Muscle of back (tissue), 11 donors: ENCODE results near the gene FAM13A. TPM values are rescaled to one million over a fixed set of nuclear protein-coding genes. Genes with fewer than 3 reads are reported as not detected.
"Not testable (repeated sequence)": the region's sequence is repeated elsewhere in the genome, so short reads cannot be mapped to it uniquely, and the experiment has no call there.

Experiments used
- DNase-seq, 3 donors: peaks; one replicate each; pipeline versions ENCODE4 v3.0.0 to v3.0.0-alpha.2; 2013
- polyA plus RNA-seq, 10 donors: library from polyadenylated mRNA; unstranded; fragments of 120-200 nt; gene quantifications; one replicate each; pipeline ENCODE4 v1.2.1, GENCODE V29; 2013; ENCODE audit not compliant: insufficient read length in 10 of 10

Gene FAM13A
- polyA plus RNA-seq, 10 donors, result 22.5 to 41.7 (median 31.6) TPM

GRCh38 chr4:89044147-89044900 is 12.7 kb downstream of the FAM13A start:
- no peak for DNase-seq

- DNase-seq, result no peak
Measured at GRCh38 chr4:89042055-89042454, 14.9 kb downstream of the FAM13A start.

- DNase-seq, result no peak
Measured at GRCh38 chr4:89039730-89040338, 17.2 kb downstream of the FAM13A start.

GRCh38 chr4:89036535-89036934 is 20.4 kb downstream of the FAM13A start:
- DNase-seq, result no peak

- no peak for DNase-seq
Measured at GRCh38 chr4:89031272-89031671, 25.7 kb downstream of the FAM13A start.

GRCh38 chr4:89029591-89029990 is 27.4 kb downstream of the FAM13A start:
- no peak for DNase-seq

- no peak for DNase-seq
Measured at GRCh38 chr4:89026542-89026941, 30.4 kb downstream of the FAM13A start.

GRCh38 chr4:89024051-89024675 is 32.8 kb downstream of the FAM13A start:
- DNase-seq, result peak; percentile 70 to 86 (median 81)

GRCh38 chr4:89023140-89023539 is 33.8 kb downstream of the FAM13A start:
- no peak for DNase-seq

GRCh38 chr4:89022426-89023128 is 34.4 kb downstream of the FAM13A start:
- no peak for DNase-seq

- DNase-seq, result no peak
Measured at GRCh38 chr4:89021684-89022083, 35.3 kb downstream of the FAM13A start.

GRCh38 chr4:89021062-89021461 is 35.9 kb downstream of the FAM13A start:
- DNase-seq, result no peak

GRCh38 chr4:89014897-89015296 is 42.1 kb downstream of the FAM13A start:
- DNase-seq, result not testable (repeated sequence)

GRCh38 chr4:89009761-89010369 is 47.1 kb downstream of the FAM13A start:
- DNase-seq, result no peak

- no peak for DNase-seq
Measured at GRCh38 chr4:89009115-89009514, 47.9 kb downstream of the FAM13A start.

- DNase-seq, result no peak
Measured at GRCh38 chr4:89008166-89008565, 48.8 kb downstream of the FAM13A start.

- no peak for DNase-seq
Measured at GRCh38 chr4:89007338-89007939, 49.5 kb downstream of the FAM13A start.

- no peak for DNase-seq
Measured at GRCh38 chr4:89006307-89006706, 50.7 kb downstream of the FAM13A start.

GRCh38 chr4:89005066-89005465 is 51.9 kb downstream of the FAM13A start:
- not testable (repeated sequence) for DNase-seq

GRCh38 chr4:89001647-89002445 is 55.1 kb downstream of the FAM13A start:
- peak in 1 of 3 donors; percentile 32 for DNase-seq
